ENCODE measurements around the gene CRLF1. TPM values are rescaled to one million over a fixed set of nuclear protein-coding genes. Genes with fewer than 3 reads are reported as not detected.

The CRLF1 gene
- total RNA-seq, 2 experiments from 2014 or later = 1.3 TPM; not detected in 1

DNA sequence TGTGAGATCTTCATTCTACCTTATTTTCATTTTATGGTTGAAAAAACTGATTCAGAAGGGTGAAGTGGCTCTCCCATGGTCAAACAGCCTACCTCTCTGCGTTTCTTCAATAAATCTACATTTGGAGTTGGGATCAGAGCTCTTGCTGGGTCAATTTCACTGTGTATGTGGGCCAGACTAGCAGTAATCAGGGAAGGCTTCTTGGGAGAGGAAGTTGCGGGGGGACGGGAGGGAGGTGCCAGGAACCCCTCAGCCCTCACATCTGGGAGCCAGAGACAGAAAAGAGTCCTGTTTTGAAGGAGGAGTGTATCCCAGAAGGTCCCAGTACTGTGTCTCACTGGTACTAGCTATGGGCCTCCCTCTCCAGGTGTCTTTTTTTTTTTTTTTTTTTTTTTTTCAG lies 48.0 kb downstream of the CRLF1 start:
- Histone ChIP-seq H3K27ac (ENCODE audit: low read depth, low read length, poor library complexity, severe bottlenecking) (peak overlapping the region; percentile 65), H2AFZ (ENCODE audit: low read length) (peak overlapping the region; percentile 70; the same call in 1 of the 2 replicates), H3K36me3 (ENCODE audit: insufficient read depth, low read length) (peaks cover 18% of the 10 kb centered on the region), H3K4me2 (ENCODE audit: low read length) (peak overlapping the region; percentile 99), H3K4me3 (ENCODE audit: low read depth, low read length, poor library complexity, severe bottlenecking) (peak overlapping the region; percentile 95), H4K20me1 (ENCODE audit: insufficient read depth, low read length) (0 out of 2 replicates have a peak, but pooled peaks cover 6% of the 10 kb centered on the region), H3K9me3 (ENCODE audit: low read length) (no peaks in the 10 kb centered on the region), H3K79me2 (ENCODE audit: insufficient read depth, low read depth, low read length) (peaks cover 25% of the 10 kb centered on the region), H3K9me2 (ENCODE audit: insufficient read depth, low read length) (no peaks in the 10 kb centered on the region), H3K4me1 (ENCODE audit: insufficient read depth, low read length, poor library complexity, severe bottlenecking) (peaks cover 29% of the 10 kb centered on the region)
- BruUV-seq (replicated peaks) = no TSS peak
- TF ChIP-seq, protein P1, sequence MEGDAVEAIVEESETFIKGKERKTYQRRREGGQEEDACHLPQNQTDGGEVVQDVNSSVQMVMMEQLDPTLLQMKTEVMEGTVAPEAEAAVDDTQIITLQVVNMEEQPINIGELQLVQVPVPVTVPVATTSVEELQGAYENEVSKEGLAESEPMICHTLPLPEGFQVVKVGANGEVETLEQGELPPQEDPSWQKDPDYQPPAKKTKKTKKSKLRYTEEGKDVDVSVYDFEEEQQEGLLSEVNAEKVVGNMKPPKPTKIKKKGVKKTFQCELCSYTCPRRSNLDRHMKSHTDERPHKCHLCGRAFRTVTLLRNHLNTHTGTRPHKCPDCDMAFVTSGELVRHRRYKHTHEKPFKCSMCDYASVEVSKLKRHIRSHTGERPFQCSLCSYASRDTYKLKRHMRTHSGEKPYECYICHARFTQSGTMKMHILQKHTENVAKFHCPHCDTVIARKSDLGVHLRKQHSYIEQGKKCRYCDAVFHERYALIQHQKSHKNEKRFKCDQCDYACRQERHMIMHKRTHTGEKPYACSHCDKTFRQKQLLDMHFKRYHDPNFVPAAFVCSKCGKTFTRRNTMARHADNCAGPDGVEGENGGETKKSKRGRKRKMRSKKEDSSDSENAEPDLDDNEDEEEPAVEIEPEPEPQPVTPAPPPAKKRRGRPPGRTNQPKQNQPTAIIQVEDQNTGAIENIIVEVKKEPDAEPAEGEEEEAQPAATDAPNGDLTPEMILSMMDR (conservative IDR thresholded peaks at IDR 0.05; ENCODE audit: low read length) = no peak
- no peak for TF ChIP-seq EZH2phosphoT487 (IDR thresholded peaks at IDR 0.05; ENCODE audit: borderline replicate concordance, low read depth, low read length)
- ChIA-PET POLR2A (interaction anchor here (0.7 to 3.6 kb wide), 8 partner anchors 11 to 277 kb away, joined by 3 to 27 read pairs (median 4); partner anchors contain the start of genes FKBP8, JUND, REX1BD and UBA52), CTCF (ENCODE audit: unreplicated experiment) (interaction anchor here (0.5 to 1.0 kb wide), 3 partner anchors 32 to 582 kb away, joined by 3 to 4 read pairs (median 3); no protein-coding TSS in a partner anchor)
- DNase-seq (ENCODE audit: low spot score) = no peak
- intact Hi-C loops (cut with micrococcal nuclease; ENCODE audit: unreplicated experiment) = no loop called here

DNA sequence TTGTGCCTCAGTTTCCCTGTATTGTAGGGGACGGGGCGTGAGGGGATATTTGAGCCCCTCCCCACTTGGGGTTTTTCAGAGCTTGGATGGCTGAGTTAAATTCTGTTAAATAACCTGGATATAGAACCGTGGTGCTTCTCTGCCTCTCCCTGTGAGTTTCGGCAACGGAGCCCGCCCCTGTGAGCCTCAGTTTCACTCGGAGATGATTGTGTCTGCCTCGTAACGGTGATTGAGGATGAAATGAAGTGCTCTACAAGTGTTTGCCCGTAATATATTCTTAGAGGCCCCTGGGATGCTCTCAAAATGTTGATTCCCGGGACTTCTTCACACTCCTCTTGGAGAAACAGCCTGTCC lies 48.4 kb downstream of the CRLF1 start:
- no peaks in the 10 kb centered on the region for H3K9me3 ChIP-seq (ENCODE audit: low read length)
- intact Hi-C loops (cut with micrococcal nuclease; ENCODE audit: unreplicated experiment) = no loop called here
- peaks cover 29% of the 10 kb centered on the region for H3K4me1 ChIP-seq (ENCODE audit: insufficient read depth, low read length, poor library complexity, severe bottlenecking)
- 0 out of 2 replicates have a peak, but pooled peaks cover 6% of the 10 kb centered on the region for H4K20me1 ChIP-seq (ENCODE audit: insufficient read depth, low read length)
- peaks cover 13% of the 10 kb centered on the region for H3K36me3 ChIP-seq (ENCODE audit: insufficient read depth, low read length)
- no peaks in the 10 kb centered on the region for H3K9me2 ChIP-seq (ENCODE audit: insufficient read depth, low read length)
- ChIA-PET POLR2A (interaction anchor here (0.7 to 3.6 kb wide), 7 partner anchors 11 to 277 kb away, joined by 3 to 27 read pairs (median 4); partner anchors contain the start of genes FKBP8, JUND, REX1BD and UBA52), CTCF (ENCODE audit: unreplicated experiment) (interaction anchor here (0.7 to 1.0 kb wide), 2 partner anchors 32 to 582 kb away, joined by 3 read pairs; no protein-coding TSS in a partner anchor)
- peak overlapping the region; percentile 70 for H2AFZ ChIP-seq (ENCODE audit: low read length)
- H3K27ac ChIP-seq (ENCODE audit: low read depth, low read length, poor library complexity, severe bottlenecking) = peak overlapping the region; percentile 65
- peak overlapping the region; percentile 95 for H3K4me3 ChIP-seq (ENCODE audit: low read depth, low read length, poor library complexity, severe bottlenecking)
- H3K4me2 ChIP-seq (ENCODE audit: low read length) = peak overlapping the region; percentile 99
- peaks cover 25% of the 10 kb centered on the region for H3K79me2 ChIP-seq (ENCODE audit: insufficient read depth, low read depth, low read length)
- no peak for DNase-seq (ENCODE audit: low spot score)
- TF ChIP-seq, protein P1 (conservative IDR thresholded peaks at IDR 0.05; ENCODE audit: low read length) = no peak
- no peak for TF ChIP-seq EZH2phosphoT487 (IDR thresholded peaks at IDR 0.05; ENCODE audit: borderline replicate concordance, low read depth, low read length)
- BruUV-seq (replicated peaks) = TSS peak; percentile 83
